HG02943 (cell line): ENCODE results near the gene VIT.
"Not testable (repeated sequence)": the region's sequence is repeated elsewhere in the genome, so short reads cannot be mapped to it uniquely, and the experiment has no call there.

Experiments
- ATAC-seq: cut with Tn5 transposase; IDR thresholded peaks from one replicate; pipeline ENCODE4 v1.9.1; 2021; ENCODE audit warnings: mild to moderate bottlenecking, low read depth, moderate library complexity; ENCODE audit not compliant: unreplicated experiment

Gene VIT

GRCh38 chr2:36797324-36798070 is 101.0 kb downstream of the VIT start:
- no peak for ATAC-seq

GRCh38 chr2:36798724-36799123 is 102.2 kb downstream of the VIT start:
- no peak for ATAC-seq

GRCh38 chr2:36800381-36800780 is 103.9 kb downstream of the VIT start:
- ATAC-seq = no peak

GRCh38 chr2:36801088-36801487 is 104.6 kb downstream of the VIT start:
- no peak for ATAC-seq

- no peak for ATAC-seq
These were observed 106.4 kb downstream of the VIT start for GRCh38 chr2:36802952-36803351.

GRCh38 chr2:36805635-36806224 is 109.2 kb downstream of the VIT start:
- no peak for ATAC-seq

GRCh38 chr2:36807223-36807886 is 110.8 kb downstream of the VIT start:
- no peak for ATAC-seq

GRCh38 chr2:36808386-36809068 is 112.0 kb downstream of the VIT start:
- no peak for ATAC-seq

GRCh38 chr2:36809069-36809445 is 112.5 kb downstream of the VIT start:
- ATAC-seq = no peak

GRCh38 chr2:36811071-36811470 is 114.6 kb downstream of the VIT start:
- ATAC-seq = no peak

GRCh38 chr2:36812196-36812595 is 115.7 kb downstream of the VIT start:
- ATAC-seq = no peak

- no peak for ATAC-seq
These were observed 122.0 kb downstream of the VIT start for GRCh38 chr2:36818542-36818941.

GRCh38 chr2:36819095-36819711 is 122.7 kb downstream of the VIT start:
- ATAC-seq = no peak

GRCh38 chr2:36820942-36821605 is 124.6 kb downstream of the VIT start:
- ATAC-seq = no peak

- ATAC-seq = no peak
These were observed 127.4 kb downstream of the VIT start for GRCh38 chr2:36823862-36824261.

GRCh38 chr2:36824273-36824672 is 127.8 kb downstream of the VIT start:
- ATAC-seq = no peak

- ATAC-seq = not testable (repeated sequence)
These were observed 128.2 kb downstream of the VIT start for GRCh38 chr2:36824683-36825082.

GRCh38 chr2:36831185-36831584 is 134.7 kb downstream of the VIT start:
- ATAC-seq = no peak

GRCh38 chr2:36834203-36834602 is 137.7 kb downstream of the VIT start:
- ATAC-seq = no peak
